GM18511 (cell line): ENCODE data around the gene RPS6KA2.

Experiments used
- ATAC-seq: cut with Tn5 transposase; IDR thresholded peaks from one replicate; pipeline ENCODE4 v1.9.1; 2021; ENCODE audit warnings: mild to moderate bottlenecking, moderate library complexity; ENCODE audit not compliant: unreplicated experiment

Gene RPS6KA2

DNA sequence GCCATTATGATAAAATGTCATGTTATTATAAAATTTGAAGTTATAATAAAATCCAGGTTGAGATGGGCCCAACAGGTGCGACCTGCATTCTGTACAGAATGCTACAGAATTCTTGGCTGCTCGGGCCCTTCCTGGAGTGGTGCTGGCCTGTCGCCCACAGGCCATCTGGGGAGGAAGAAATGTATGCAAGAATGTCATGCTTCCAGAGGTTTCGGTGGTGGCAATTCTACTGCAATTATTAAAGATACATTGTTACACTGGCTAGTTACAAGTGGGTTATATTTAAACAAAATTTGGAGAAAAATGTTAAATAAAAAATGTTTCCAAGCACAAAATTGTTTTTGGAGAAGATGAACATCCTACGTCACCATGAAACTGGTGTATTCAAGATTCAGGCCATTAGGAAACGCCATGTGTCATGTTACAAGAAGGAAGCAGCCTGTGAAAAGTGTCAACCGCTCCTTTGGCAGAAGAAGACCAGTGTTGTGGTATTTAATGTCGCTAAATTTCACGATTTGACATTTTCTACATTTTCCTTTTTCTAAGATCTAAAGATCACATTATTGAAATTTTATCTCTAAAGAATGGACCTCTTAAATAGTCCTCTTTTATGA is 47.7 kb downstream of the RPS6KA2 start:
- ATAC-seq = no peak

DNA sequence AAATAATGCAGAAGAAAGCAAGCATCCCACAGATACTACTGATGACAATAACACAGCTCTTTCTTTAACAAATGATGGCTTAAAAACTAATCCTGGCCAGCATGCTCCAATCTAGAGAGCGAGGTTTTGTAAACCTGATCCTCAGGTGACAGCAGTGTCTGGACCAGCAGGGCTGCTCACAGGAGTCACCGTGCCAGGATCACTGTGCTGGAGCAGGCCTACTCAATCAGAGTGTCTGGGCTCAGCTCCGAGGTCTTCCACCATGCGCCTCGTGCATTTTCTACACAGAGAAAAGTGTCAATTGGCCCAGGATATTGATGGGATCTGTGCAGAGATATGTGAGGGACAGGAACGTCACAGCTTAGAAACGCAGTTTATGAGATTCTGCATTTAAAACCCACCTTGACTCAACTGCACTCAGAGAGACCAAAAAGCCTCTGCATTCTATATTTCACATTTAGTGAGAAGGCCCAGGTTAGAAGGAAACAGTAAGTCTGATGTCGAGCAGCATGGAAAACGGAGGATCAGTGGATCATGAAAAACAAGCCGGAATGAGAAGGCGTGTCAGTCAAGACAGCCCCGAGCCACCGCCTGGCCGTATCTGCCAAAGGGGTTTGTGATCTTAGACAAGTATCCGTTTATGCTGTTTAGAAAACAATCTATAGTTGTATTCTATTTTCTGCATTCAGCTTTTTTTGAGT is 48.4 kb downstream of the RPS6KA2 start:
- no peak for ATAC-seq

DNA sequence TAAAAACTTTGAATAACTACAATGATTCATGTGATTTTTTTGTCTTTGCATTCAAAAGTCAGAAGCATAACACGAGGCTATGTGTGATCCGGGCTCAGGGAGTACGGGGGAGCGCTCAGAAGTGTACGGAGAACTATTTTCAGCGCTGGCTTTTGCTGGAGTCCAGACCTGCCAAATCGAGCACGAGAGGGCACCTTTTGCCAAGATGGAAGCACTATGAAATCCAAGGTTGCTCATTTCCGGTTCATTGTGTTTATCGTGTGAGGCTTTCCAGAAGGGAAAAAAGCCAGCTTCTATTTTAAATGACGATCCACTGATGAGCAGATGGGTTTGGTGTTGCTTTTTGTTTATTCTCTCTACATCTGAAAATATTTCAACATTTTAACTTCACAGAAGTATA is 51.8 kb downstream of the RPS6KA2 start:
- no peak for ATAC-seq

DNA sequence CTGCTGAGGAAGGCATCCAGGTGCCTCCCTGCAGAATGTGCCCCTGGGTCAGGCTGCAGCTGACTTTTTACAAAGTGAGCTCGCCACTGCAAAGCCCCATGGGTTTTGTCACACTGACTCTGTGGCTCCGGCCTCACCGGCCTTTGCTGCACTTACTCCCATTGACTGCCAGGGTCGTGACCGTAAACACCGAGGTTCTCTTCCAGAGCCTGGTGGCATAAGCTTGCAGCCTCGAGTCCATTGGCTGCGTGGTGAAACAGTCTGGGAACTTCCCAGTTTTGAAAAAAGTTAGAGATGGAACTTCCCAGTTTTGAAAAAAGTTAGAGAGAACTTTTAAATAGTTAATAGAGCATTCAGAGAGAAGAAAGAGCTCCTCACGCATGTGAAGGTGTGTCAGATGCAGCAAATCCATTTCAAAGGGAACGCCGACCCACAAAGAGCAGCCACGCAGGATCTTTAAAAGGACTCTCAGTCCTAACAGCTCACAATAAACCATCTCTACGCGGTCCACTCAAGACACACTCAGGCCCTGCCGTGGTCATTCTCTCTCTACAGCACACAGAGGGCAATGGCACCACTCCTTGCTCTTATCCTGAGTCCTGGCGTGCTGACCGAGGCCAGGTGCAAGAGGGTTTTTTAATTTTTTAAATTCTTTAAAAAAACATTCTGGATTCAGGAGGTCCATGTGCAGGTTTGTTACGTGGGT is 53.4 kb downstream of the RPS6KA2 start:
- ATAC-seq = no peak

DNA sequence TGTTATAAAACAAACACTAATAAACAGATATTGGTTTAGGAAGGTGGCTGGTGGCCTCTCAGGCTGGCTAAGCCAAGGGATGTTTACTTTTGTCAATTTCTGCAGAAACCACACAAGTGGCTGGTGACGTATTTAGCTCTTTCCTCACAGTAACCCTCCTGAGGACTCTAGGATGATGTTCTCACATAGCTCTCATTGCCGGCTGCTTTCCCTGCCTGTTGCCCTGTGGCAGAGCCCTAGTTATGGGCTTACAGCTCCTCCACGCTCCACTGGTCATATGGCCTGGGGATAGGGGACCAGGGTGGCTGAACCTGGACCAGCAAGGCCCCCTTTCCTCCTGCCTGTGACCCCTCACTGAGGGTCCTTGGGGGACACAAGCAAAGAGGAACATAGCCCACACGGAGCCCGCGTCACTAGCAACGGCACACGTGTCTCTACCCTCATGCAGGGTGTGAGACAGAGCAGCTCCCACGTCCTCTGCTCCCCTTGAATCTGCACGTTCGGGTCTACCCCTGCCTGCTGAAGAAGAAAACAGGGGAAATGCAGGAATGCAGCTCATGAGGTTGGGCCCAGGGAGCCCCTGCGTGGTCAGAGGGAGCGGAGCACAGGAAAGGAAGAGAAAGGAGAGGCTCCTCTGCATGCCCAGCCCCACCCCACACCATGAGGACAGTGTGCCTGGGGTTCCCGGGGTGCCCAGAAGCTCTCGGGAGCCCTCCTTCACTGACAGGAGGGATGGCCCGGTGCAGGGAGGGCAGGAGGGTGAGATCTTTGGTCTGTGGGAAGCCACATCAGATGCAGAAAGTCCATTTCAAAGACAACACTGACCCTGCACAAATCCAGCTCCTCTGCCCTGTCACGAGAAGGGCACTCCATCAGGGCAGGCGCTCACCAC is 54.4 kb downstream of the RPS6KA2 start:
- ATAC-seq = no peak

DNA sequence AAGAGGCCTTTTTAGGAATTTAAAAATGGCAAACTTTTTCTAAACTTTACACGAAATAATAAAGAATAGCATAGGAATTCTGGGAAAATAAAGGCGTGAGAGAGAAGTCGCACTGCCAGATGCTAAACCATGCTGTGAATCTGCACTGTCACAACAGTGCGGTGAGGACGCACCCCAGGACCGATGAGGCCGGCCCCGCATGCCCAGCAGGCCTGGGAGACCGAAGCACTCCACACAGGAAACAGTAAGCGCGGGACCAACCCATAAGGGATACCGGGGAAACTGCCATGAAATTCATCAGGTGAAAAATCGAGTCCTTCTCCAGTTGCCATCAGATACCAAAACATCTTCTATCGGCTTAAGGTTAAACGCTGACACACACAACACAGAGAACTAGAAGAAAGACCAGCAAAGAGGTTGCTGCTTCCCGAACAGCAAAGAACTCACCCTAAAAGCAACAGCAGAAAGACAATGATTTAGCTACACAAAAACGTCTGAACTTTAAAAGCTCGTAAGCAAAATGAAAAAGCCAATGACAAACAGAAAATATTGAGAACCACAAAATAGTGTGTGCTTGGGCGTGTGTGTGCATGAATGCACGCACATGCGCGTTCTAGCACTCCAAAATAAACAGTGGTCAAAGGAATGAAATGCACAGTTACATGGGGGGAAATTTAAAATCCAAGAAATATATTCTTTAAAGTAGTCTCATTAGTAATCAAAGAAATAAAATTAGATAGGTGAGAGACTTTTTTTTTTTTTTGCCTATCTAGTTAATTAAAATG is 55.9 kb downstream of the RPS6KA2 start:
- ATAC-seq = no peak

DNA sequence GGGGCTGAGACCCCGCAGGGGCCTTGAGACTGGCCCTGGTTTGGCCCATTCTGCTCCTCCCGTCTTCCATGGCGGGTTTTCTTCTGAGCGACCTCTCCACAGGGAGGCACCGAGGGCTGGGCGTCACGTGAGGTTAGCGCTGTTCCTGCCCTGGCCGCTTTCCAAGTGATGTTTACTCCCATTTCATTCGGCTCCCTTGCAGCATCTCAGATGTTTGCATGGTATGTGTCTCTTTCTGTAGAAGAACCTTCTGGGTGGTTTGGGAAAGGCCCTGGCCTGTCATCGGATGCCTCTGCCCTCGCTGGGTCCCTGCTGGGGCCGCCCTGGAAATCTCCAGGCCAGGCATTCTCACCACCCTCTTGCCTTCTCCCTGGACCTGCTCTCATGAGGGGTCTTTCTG is 57.8 kb downstream of the RPS6KA2 start:
- ATAC-seq = no peak

DNA sequence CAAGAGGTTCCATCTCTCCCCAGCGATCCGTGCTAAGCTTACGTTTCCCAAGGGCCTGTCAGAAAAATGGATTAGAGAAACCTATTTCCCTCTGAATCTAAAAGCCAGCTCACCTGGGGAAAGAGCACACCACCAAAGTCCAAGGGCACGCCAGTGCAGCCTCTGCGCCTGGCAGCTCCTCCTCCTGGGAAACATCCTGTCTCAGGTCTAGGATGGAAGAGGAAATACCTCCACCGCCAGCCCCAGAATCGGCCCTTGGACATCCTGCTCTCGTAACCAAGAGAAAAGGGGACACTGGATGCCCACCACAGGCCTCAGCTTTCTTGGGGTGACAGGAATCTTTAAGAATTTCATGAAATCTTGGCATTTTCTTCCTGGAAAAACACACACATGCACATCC is 59.2 kb downstream of the RPS6KA2 start:
- ATAC-seq = no peak

DNA sequence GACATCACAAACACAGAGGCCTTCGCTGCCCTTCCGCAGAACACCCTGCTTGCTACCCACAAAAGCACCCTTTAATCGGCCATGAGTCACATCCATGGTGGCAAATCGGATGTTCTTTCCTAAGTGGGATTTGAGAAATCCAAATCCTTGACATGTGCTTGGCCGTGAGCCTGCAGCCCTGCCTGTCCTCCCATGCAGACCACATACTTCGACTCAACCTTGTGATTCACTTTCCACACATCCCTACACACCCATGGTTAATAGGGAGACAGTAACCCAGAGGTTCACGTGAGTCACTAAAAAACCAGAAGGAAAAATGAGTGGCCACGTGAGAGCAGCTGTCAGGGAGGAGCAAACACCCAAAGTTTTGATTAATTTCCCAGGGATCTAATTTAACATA is 59.9 kb downstream of the RPS6KA2 start:
- ATAC-seq = no peak

DNA sequence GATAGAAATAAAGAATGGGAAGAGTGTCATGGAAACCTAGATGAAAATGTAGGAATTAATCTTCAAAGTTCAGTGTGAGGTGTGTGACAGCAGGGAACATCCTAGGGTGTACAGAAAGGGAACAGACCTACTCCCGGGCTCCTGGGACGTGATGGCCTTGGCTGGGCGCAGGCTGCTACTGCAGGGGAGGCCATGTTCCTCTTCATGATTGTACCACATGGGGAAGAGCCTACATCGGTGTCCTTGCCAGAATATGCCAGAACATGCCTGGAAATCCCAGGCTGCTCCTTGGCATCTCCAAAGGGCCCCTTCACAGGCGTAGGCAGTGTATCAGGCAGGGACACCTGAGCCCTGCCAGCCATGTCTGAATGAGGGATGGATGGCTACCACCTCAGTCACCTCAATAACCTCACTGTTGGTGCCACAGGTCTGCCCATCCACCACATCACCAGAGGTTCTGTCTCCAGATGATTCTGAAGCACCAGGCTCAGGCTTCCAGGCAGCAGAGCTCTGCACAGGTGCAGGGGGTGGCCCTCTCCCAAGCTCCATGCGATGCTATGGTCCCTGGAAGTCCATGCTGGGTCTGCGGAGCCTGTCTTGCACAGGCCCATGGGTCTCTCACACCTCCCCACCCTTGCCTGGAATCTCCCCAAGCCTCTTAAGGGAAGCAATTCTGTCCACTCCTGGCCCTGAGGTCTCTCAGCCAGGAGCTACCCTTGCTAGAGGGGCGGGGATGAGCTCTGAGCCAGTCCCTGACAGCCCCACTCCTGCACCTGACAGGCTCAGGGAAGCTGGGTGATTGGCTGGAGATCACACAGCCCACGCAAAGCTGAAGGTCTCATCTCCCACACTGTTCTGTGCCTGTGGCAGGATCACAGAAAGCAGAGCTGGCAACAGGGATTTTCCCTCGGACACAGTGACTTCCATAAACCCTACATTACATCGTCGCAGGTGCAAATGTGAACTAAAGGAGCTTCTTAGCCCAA is 60.7 kb downstream of the RPS6KA2 start:
- ATAC-seq = no peak

DNA sequence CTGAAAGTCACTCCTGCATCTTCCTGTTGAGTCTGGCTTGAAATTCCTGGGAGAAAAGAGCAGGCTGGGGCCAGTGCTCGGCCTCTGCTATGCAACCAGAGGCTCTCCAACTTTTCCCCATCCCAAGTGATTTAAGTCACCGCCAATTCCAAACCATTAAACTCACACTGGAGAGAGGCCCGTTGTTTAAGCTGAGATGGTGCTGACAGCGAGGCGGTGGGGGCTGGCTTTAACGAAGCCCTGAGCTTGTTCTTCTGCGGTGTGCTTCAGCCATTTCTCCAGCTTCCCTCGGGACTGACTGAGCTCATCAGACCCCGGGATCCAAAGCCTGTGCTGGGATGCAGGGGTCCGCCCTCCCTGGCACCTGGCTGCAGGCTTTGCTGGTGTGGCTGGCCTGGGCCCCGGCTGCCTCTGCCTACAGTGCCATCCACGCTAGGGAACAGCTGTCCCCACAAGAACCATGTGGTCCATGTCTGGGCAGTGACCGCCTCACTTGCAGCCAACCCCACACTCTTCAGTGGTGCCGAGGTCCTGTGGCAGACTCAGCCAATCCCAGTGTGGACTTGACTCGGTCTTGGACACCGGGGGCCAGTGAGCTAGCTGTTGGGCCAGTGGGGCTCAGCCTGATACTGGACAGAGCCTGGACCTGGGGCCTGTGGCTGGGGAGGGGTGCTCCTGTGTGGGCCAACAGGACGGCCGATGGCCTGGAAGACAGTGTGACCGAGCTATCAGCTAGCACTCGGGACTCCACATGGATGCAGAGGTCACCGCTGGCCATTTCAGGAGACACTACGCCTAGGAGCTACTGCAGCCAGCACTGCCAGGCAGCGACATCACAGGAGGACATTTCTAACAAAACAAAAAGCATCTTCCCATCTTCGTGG is 61.7 kb downstream of the RPS6KA2 start:
- ATAC-seq = no peak

DNA sequence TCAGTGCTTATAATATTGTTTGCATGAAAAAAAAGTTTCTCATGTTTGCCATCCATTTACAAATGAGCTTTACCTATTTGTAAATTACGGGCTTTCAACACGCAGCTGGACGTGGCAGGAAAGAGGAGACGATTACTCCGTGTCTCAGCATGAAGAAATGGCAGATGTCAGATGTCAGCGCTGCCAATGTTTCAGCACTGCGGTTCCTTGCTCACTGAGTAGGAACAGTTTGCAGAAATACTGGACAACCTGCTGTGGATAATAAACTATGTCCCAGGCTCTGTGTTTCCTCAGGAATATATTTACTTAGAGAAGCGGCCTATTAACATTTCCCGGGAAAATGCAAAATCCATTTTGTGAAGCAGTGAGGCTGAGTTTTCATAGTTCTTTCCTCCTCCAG is 63.2 kb downstream of the RPS6KA2 start:
- ATAC-seq = no peak

DNA sequence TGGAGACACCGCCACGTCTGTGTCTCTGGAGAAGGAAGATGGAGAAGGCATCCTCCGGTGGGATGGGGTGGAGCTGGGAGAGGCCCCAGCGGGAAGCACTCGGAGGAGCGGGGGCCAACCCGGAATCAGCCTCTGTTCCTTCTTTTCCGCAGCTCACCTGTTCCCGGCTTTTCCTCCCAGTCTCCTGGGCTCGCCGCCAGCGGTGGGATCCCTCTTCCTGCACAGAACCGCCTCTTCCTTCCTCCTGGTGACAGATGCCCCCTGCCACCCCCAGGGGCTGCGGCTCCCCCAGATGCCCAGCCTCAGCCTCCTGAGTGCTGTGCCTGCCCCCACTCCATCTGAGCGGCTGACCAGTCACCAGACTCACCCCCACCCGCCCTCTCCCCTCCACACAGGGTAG is 63.9 kb downstream of the RPS6KA2 start:
- ATAC-seq = no peak

DNA sequence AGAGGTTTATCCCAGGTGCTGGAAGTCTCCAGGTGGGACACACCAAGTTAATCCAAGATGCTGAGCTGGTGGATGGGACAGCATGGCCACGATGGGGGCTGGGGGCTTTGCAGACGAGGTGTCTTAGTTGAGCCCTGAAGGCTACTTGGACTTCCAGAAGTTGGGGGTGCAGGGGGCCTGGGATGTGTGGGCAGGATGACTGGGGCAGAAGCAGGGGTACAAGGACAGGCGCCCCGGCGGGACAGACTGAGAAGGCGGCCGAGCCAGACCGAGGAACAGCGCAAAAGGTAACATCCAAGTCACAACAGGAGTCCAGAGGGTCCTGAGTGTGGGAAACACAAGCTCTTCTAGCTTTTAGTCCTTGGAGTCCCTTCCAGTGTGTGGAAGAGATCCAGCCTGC is 64.3 kb downstream of the RPS6KA2 start:
- no peak for ATAC-seq

DNA sequence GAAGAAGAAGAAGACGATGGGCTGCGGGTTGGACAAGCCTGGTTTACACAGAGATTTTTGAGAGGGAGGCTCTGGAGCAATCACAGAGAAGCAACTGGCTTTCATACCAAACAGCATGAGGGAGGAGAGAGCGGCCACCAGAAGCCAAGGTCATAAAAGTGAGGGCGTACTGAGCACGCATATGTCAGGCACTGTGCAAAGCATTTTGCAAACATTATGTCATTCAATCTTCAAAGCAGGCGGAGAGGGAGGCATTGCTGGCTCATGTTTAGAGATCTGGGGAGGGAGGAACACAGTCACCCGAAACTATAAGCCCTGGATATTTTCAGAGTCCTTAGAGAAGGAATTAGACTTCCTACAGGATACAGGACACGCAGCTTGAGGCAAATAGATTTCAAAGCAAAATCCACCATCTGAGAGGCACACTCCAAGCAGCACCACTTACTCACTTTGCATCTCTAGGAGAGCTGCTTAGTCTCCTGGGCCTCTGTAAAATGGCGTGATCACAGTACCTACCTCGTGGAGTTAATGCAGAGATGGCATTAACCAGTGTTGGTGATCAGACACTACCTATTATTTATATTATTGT is 65.2 kb downstream of the RPS6KA2 start:
- no peak for ATAC-seq

DNA sequence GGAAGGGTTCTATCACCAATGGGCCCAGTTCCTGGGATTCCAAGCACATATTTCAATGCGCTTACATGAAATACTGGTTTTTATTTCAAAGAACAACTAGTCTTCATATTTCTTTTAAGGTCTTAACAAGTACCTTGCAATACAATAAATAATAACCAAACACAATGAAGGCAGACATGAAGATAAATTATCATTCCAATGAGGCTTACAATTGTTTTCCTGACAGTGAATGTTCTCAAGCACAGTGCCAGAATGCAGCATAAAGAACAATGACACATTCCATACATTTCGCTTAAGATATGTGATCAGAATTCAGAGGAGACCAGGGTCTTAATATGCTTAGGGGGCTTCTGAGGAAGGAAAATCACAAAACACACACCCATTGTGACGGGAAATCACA is 66.8 kb downstream of the RPS6KA2 start:
- no peak for ATAC-seq

DNA sequence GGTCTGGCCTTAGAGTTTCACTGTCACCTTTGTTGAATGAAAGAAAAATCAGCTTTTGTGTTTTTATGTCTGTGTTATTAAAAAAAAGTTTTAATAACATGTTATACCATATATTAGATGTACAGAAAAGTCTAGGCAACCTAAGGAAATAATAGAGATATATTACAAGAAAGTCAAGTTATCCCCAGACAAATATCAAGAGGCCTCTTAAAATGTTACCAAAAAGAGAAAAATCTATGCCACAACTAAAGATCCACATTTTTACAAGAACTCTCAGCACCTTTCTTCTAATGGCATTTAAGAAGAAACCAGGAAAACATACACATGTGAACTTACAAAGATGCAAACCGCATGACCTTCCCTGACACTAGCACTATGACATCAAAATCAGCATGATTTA is 67.4 kb downstream of the RPS6KA2 start:
- no peak for ATAC-seq

DNA sequence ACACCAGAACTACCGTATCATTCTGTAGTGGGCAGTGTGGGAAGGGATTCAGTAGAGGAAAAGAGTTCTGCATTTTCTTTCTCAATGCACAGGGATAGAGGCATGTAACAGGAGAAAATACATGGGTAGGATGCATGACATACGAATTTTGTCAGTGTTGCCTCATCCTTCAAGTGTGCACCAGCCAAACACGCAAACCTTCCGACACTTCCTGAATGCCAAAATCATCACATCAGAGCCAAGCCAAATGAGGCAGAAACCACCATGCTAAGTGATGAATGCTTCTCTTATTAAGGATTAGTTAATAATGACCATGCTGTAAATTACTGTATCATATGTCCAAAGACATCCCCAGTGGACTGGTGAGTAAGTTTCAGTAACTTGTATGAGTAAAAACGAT is 67.8 kb downstream of the RPS6KA2 start:
- ATAC-seq = no peak
